Esophagus (tissue), 2 donors: ENCODE measurements around the gene MYOF. TPM values are rescaled to one million over a fixed set of nuclear protein-coding genes. Genes with fewer than 3 reads are reported as not detected.

ENCODE experiments used
- H3K27ac ChIP-seq, 2 donors: one replicate each; pipeline ENCODE4 v1.5.1; 2013; ENCODE audit warnings: low read depth in 2 of 2, mild to moderate bottlenecking in 2 of 2, inconsistent platforms in 1 of 2, low read length in 1 of 2, moderate library complexity in 1 of 2
- H3K27me3 ChIP-seq, 2 donors: one replicate each; pipeline ENCODE4 v1.6.1; 2013; ENCODE audit warnings: low read length in 2 of 2, control low read depth in 1 of 2, mild to moderate bottlenecking in 1 of 2; ENCODE audit not compliant: insufficient read depth in 2 of 2, control insufficient read depth in 1 of 2
- H3K36me3 ChIP-seq, 2 donors: one replicate each; pipeline ENCODE4 v1.6.1; 2013; ENCODE audit warnings: low read length in 1 of 2; ENCODE audit not compliant: control insufficient read depth in 2 of 2, insufficient read depth in 2 of 2
- H3K4me1 ChIP-seq, 2 donors: one replicate each; pipeline ENCODE4 v1.6.1; 2013; ENCODE audit warnings: low read length in 1 of 2; ENCODE audit not compliant: control insufficient read depth in 2 of 2, insufficient read depth in 2 of 2
- H3K4me3 ChIP-seq, 2 donors: one replicate each; pipeline ENCODE4 v1.5.1; 2013; ENCODE audit warnings: low read length in 2 of 2, mild to moderate bottlenecking in 2 of 2, low read depth in 1 of 2, moderate library complexity in 1 of 2
- H3K9me3 ChIP-seq, 2 donors: one replicate each; pipeline ENCODE4 v1.6.1; 2013; ENCODE audit warnings: mild to moderate bottlenecking in 2 of 2, low read depth in 1 of 2, low read length in 1 of 2, moderate library complexity in 1 of 2; ENCODE audit not compliant: control insufficient read depth in 2 of 2, insufficient read depth in 1 of 2
- WGBS, 2 donors: extraction: QIAGEN DNeasy Blood & Tissue Kit; methylation state at CpG; one replicate each; pipeline ENCODE4 v1.1.7; 2013; 5-methylcytosine and 5-hydroxymethylcytosine counted together
- polyA plus RNA-seq, 2 donors: library from polyadenylated mRNA; stranded (reverse); fragments of 200-250 nt; gene quantifications; one replicate each; pipeline ENCODE4 v1.2.3, GENCODE V29; 2013
- donor health status: healthy with polysubstance abuse.
- donor health status: Bipolar disorder and iron deficiency.

MYOF gene
- polyA plus RNA-seq, 2 donors = 30.2 to 32.1 TPM

DNA sequence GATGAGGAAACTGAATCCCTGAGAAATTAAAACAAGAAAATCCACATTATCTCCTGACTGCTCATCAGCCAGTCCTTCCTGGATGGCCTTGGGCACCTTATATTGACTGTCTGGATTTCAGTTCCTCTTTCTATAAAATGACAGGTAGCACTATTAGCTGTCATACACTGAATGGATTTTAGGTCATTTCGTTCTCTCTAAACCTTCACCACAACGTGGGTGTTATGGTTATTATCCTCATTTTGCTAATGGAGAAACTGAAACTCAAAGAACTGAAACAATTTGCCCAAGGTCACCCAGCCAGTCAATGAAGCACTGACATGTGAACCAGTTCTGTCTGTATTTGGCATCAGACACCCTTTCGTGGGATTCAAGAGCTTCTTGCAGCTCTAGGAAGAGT is 214.6 kb downstream of the MYOF start:
- Histone ChIP-seq H3K27me3 (no peaks in the 10 kb centered on the region), H3K36me3 (no peaks in the 10 kb centered on the region), H3K4me3 (no peak overlapping the region), H3K27ac (no peak overlapping the region), H3K9me3 (no peaks in the 10 kb centered on the region), H3K4me1 (no peaks in the 10 kb centered on the region)
- WGBS, 2 donors = 70 to 71% methylated on average over 3 of the region's 3 CpGs

DNA sequence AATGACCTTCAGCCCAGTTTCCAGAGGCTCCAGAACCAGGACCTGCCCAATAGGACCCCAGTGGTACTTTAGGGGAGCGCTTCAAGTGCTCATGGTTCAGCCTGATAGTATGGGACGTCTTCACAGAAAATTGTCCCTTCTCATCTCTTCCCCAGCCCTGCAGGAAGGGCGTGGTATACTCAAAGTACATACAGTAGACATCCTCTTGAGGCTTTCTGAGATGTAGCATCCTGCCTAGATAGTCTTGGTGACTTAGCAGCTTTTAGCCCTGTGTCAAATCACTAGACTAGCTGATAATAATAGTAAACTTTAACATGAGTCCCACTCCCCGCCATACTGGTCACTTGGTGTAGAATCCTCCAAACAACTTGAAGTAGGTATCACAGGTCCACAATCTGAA is 215.3 kb downstream of the MYOF start:
- 86 to 89% methylated on average over 4 of the region's 4 CpGs for WGBS, 2 donors
- H3K4me3 ChIP-seq = no peak overlapping the region
- H3K27ac ChIP-seq = no peak overlapping the region
- no peaks in the 10 kb centered on the region for H3K27me3 ChIP-seq
- H3K9me3 ChIP-seq = no peaks in the 10 kb centered on the region
- no peaks in the 10 kb centered on the region for H3K36me3 ChIP-seq
- no peaks in the 10 kb centered on the region for H3K4me1 ChIP-seq

DNA sequence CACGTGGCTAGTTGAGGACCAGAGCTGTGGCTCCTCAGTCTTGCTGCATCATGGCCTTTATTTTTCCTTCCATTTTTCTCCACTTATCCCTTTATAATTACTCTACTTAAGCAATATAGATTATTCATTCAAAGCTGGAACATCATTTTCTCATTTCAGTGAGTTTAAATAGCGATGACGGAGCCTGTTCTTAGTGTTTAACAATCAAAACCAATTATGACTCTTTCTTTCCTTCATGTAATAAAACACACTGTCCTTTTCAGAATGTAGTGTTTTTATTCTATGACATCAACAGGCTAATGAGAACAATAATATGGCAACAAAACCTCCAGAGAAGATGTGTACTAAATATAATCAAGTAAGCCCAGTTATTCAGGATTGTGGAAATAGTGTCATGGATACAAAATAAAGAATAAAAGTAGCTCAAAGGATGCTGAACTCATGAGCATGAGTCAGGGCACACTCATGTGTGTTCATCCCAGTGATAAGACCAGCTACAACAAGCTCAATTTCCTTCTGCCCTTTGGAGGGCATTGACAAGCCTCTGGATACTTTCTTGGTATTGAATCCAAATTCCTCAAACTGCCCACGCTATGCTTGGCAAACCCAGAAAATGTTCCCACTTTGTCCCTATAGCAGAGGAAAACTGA is 220.0 kb downstream of the MYOF start:
- Histone ChIP-seq H3K4me1 (no peaks in the 10 kb centered on the region), H3K36me3 (no peaks in the 10 kb centered on the region), H3K9me3 (no peaks in the 10 kb centered on the region), H3K4me3 (no peak overlapping the region), H3K27ac (no peak overlapping the region), H3K27me3 (no peaks in the 10 kb centered on the region)
- 83 to 93% methylated on average over 4 of the region's 4 CpGs for WGBS, 2 donors

DNA sequence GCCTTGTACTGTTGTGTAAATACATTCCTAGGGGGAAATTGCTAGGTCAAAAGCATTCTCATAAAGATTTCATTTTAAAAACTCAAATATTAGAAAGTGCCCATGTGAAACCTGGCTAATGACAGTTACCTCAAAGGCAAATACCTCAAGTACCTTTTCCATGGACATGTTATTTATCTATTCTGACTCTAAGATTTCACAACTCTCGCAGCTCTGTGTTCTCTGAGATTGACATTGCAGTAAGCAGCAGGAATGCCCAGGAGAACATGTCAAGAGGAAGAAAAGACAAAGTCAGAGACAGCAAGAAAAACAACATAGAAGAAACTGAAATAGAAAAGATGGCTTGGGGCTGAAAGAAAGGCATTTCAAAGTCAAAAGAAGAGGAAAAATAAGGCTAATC is 221.0 kb downstream of the MYOF start:
- Histone ChIP-seq H3K4me1 (no peaks in the 10 kb centered on the region), H3K36me3 (no peaks in the 10 kb centered on the region), H3K4me3 (no peak overlapping the region), H3K27ac (no peak overlapping the region), H3K27me3 (no peaks in the 10 kb centered on the region), H3K9me3 (no peaks in the 10 kb centered on the region)
- 63 to 76% methylated on average over 1 of the region's 1 CpG for WGBS, 2 donors

DNA sequence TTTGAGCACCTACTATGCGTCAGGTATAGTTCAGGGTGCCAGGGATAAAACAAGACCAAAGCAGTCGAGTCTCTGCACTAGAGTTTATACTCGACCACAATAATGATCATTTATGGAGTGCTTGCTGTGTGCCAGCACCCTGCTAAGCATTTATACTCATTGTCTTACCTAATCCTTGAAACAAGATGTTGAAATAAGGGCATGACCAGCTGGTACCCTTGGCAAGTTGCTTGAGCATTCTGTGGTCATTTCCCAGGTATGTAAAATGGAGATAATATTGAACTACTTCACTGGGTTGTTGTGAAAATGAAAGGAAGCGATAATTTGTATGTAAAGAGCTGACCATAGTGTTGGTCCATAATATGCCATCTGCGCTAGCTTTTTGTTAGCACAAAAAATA is 223.0 kb downstream of the MYOF start:
- WGBS, 2 donors = 83 to 89% methylated on average over 5 of the region's 5 CpGs
- Histone ChIP-seq H3K27me3 (no peaks in the 10 kb centered on the region), H3K4me1 (no peaks in the 10 kb centered on the region), H3K4me3 (no peak overlapping the region), H3K9me3 (no peaks in the 10 kb centered on the region), H3K27ac (no peak overlapping the region), H3K36me3 (no peaks in the 10 kb centered on the region)

Other genes starting within 250 kb of the MYOF start
- gene CEP55, start 14.3 kb upstream of the MYOF start, polyA plus RNA-seq = 10 to 100 TPM in 1 of 2 donors, 1 to 10 TPM in 1; 8.3 to 11.5 TPM
- under 1 TPM; 0.08 to 0.15 TPM for gene FFAR4, start 84.3 kb upstream of the MYOF start, polyA plus RNA-seq
- under 1 TPM; 0.14 to 0.47 TPM for gene RBP4, start 118.9 kb upstream of the MYOF start, polyA plus RNA-seq
- gene PDE6C, start 130.2 kb upstream of the MYOF start, polyA plus RNA-seq = not detected
- gene FRA10AC1, start 220.3 kb upstream of the MYOF start, polyA plus RNA-seq = 10 to 100 TPM in 1 of 2 donors, 1 to 10 TPM in 1; 4.9 to 12.9 TPM